GM19467 (cell line): ENCODE data around the gene FANCG.

Experiments used
- ATAC-seq: cut with Tn5 transposase; IDR thresholded peaks from one replicate; pipeline ENCODE4 v1.9.1; 2021; ENCODE audit warnings: mild to moderate bottlenecking, moderate library complexity; ENCODE audit not compliant: unreplicated experiment

Gene FANCG

DNA sequence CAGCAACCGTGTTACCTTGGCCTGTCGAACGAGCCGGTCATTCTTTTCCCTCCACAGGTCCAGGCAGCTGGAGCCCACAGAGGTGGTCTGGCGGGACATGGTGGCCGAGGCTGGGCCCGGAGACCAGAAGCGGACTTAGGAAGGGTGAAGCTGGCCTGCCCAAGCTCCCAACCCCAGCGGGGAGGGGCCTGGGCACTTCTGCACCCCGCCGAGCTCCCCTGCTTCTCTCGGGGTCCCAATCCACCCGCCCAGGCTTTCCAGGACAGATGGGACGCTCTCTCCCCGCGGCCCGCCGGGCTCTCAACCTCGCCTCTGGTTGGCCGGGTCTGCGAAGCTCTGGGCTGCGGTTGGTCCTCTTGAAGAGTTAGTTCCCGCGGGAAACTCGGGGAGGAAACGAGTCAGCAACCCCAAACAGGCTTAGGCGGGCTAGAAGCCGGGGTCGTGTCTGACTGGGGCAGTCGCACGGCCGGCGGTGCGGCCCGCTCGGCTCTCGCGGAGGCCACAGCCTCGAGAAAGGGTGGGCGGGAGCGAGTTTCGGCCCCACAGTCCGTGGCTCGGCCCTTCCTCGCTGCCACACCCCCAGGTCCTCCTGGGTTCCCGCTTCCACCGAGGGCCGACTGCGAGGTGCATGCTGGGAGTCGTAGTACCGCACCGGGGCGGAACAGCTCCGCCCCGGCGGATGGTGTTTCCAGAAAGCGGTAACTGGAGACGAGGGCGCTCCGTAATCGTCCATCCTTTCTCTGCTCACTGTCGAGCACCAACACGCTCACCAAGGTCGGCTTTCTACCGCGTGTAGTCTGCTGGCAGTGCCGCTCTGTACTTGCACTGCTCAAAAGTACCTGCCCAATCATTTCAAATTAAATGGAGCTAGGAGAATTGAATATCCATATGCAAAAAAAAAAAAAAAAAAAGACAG lies at the start of gene FANCG:
Gene FANCG, minus strand, starts transcription at position 517 of the 916 bp plus-strand sequence. Its CDS starts 418 bp downstream, at position 99.
- peak; percentile 77 for ATAC-seq

DNA sequence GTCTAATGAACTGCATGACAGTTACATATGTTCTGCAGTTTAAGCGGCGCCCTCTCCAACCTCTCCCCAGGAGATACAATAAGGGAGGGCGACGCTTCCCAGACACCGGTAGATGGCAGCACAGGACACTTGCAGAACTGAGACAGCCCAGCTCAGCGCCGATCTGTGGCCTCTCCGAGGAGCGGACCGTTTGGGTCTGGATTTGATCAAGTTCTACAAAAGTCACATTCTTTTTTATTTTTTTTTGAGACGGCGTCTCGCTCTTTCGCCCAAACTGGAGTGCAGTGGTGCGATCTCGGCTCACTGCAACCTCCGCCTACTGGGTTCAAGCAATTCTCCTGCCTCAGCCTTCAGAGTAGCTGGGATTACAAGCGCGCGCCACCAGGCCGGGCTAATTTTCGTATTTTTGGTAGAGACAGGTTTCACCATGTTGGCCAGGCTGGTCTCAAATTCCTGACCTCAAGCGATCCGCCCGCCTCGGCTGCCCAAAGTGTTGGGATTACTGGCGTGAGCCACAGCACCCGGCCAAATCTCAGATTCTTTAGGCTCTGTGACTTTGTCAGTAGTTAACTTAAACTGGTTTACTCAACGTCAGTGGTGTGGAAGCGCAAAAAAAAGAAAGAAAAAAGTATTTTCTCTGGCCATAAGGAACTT lies 37.3 kb upstream of the FANCG start:
- peak; percentile 50 for ATAC-seq

DNA sequence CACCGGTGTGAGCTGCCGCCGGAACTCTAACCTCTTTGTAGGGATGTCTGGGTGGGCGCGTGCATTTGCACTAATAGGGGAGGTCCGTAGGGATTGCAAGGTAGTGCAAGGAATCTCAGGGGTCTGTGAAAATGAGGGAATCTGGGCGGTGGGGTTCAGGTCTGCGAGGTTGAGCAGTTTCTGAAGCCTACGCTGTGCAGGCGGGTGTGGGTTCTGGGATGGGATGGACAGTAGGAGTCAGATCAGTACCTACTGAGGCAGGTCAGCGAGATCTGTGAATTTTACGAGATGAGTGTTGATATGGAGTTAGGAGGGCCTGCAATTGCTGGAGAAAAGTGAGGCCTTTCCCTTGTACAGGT lies 36.8 kb upstream of the FANCG start:
- ATAC-seq = no peak

DNA sequence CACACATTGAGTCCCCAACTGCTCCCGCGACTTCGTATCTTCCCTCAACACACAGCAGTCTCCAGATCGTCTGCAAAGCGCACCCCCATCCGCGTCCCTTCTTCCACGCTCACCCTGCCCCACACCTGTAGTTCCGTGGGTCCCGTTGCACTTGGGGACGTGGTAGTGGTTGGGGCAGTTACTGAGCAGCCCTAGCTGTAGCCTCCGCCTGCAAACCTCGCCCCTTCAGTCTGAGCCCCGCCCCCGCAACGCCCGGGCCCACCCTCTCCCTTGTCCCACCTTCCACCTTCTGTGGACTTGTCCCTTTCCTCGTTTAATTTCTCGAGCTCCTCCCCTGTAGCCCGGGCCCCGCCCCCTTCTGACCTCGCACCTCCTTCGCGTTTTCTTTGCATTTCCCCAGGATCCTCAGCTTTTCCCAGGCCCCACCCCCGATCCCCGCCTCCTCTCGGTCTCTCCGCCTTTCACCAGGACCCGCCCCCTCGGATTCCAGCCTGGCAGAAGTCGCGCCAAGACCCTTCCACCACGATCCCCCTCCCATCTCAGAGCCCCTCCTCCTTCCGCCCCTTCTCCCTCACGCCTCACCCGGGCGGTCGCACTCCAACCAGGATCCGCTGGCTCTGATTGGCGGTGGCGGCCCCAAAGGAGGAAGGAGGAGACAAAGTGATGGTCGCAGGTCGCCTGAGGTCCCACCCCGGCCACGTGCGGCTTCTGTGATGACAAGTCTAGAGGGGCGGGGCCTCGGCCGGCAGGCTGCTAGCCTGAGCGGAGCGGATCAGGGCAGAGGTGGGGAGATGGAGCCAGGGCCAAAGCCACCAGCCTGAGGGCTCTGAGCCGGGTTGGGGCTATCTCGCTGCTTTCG lies 36.2 kb upstream of the FANCG start, which contains the start of gene ATOSB:
Gene ATOSB, minus strand, starts transcription at position 183 of the 859 bp plus-strand sequence. CDS start 7,588 bp downstream, outside the sequence.
- ATAC-seq = peak; percentile 48

DNA sequence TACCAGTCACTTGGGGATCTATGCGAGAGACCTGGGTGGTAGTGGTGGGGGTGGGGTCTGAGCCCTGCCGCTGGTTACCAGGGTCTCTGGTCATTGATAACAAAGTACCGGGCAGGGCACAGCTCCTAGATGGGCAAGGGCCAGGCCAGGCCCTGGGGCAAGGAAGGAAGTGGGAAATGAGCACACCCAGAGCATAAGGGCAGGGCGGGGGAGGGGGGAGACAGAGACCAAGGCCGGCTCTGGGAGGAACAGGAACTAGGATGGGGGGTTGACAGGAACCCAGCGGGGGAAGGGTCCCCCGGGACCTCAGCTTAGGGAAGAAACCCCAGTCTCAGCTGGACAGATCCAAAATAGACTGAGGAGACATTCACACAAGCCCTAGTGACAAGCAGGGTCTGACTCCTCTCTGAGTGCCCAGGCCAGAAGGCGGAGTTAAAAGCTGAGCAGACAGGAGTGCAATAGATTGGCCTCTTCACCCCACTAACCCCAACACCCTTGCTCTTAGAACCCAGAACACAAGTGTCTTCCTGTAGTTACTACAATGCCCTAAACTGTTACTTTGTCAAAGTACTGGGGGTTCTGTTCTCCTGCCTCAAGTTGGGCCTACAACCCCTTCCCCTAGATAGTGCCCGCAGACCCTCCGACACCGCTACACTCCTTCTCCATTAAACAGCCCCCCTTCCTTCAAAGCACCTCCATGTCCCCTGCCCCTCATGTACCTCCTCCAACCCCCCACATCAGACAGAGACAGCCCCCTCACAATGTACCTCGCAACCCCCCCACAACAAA lies 35.3 kb upstream of the FANCG start:
- no peak for ATAC-seq

DNA sequence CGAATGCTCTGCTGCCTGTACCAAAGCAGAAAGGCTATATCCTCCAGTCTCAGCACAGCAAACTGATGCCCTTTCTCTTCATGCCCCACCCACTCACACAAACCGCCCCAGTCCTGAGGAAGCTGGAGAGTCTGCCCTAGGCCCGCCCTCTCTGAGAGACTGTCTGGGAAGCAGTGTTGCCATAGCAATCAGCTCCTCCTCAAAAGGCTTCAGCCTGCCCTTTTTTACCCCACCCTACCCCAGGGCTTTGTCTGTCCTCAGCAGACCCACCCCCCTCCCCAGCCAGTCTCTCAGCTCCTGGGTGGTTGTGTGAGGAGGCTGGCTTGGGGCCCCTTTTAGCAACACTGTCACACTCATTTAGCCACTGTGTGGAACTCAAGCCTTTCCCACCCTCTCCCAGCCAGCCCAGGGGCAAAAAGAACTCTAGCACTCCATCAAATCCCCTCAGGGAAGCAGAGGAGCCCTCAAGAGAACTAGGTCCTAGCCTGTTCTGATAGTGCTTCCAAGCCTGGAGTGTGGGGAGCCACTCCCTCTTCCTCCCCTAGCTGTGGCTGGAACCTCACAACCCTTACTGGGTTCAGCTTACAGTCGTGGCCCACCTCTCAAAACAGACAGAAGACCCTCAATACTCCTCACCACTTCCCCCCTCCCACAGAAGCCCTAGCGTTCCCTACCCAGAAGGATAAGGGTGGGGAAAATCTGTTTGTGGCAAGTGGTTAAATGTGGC lies 34.5 kb upstream of the FANCG start:
- ATAC-seq = no peak

DNA sequence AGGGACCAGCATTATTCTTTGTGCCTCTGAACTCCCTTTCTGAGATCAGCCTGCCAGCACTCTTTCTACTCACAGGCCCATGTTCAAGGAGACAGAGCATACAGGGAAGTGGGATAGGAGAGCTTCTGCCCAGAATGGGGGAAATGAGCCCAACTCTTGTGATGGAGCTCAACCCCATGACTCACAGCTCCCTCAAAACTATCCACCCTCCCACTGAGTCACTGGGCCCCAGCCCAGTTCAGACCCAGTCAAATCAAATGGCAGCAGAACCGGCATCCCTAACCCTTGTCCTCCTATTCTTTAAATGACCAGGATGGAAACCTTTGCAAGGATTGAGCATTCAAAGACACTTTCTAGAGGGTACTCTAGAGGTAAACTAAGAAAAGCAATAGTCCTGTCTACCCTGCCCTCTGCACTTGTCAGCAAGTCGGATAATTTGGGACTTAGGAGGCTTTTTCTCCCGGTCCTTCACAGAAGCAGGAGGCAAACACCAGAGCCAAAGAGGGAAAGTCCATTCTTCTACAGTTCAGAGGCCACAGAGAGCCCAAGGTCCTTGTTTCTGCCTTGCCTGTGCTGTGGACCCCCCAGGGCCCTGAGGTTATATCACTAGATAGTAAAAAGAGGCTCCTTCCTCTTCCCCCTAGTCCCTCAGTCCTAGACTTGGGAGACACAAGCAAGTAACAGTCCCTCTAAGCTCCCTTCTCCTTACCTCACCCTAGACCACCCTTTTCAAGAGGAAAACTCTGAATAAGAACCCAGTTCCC lies 32.7 kb upstream of the FANCG start:
- no peak for ATAC-seq

DNA sequence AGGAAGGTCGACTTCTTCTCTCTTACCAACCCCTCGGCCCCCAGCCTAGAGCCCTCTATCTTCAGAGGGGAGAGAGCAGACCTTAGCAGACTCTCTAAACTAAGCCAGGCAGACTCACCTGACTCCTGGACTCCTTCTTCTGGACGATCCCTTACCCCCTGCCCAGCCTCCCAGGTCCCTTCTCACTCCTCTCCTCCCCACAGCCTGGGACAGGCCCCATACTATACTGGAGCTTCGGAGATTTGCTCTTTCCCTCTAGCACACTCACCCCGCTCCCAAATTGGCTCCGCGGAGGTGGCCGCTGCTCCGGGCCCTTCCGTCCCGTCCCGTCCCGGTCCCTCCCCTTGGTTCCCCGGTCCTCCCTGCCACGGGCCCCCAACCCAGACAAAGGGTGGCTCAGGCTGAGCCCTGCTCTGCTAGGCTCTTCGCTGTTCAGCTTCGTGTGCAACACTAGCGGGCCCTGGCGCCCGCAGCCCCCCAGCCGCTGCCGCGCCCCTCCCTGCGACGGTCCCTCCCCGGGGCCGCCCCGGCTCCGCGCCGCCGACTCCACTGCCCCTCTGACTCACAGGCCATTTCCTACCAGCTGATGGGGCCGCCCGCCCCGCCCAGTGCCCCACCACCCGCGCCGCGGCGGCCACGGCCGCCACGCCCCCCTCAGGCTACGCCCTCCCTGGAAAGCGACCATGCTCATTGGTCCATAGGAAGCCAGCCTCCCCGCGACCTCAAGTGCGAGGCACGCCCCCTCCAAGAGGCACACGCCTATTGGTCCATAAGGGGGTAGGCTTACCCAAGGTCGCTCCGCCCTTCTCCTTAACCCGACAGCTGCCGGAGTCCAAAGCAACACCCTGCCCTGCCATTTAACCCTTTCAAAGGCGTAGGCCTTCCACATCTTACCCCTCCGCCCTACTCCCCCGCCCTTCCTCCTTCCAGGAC lies 31.5 kb upstream of the FANCG start:
- ATAC-seq = peak; percentile 53

DNA sequence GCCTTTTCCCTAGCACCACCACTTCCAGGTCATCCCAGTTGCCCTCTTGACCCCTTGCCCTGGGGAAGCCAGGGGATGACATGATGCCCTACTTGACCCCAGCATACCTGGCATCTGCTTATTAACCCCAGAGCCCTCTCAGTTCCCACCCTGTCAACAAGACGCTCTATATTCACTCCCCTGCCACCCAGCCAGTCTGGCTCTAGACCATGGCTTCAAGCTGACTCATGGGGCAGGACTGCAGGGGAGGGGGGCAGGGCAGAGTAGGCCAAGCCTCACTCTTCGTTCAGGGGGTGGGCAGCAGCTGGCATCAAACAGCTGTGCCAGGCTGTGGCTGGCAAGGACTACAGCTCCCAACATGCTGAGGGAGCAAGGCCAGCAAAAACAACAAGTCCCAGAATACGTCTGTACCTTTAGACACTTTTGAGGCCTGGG lies 30.6 kb upstream of the FANCG start:
- ATAC-seq = no peak

DNA sequence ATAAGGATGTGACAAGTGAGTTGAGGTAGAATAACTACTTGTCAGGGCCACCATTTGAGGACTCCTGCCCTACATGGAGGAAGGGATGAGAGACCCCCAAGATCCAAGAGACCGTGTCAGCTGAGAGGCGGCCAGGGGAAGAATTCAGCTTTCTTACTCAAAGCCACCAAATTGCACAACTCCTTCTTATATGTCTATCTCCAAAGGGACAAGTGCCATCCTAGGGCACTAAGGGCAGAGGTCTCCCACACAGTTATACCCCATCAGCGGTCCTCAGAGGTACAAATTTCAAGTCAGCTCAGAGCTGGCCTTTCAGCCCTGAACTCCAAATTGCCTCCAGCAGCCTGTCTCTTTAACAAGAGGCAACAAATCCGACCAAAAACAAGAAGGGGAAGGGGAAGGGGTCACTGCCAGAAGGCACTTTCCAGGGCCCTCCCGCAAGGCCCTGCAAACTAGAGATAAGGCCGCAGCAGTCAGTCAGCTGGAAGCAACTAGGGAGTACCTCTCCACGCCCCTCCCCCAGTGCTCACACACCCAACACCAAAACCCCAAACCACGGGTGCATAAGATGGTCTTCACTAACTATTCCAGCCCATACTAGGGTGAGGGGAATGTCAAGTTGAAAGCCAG lies 29.3 kb upstream of the FANCG start:
- ATAC-seq = no peak

DNA sequence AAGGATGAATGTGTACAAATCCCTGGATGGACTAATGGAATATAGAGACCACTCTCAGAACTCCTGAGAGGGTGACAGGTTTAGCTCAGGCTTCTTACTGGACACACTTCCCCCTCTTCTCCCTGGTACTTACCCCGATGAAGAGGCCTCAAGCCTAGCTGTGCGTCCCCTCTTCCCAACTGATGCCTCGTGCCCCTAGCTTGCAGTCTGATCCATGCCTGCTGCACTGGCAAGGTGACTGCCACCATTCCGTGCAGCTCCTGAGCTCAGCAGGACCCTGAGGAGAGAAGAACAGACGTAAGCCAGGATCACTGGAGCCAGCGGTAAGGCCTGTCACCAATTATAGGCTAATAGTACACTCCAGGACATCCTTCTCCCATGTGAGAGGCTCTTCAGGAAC lies 28.7 kb upstream of the FANCG start:
- ATAC-seq = no peak

DNA sequence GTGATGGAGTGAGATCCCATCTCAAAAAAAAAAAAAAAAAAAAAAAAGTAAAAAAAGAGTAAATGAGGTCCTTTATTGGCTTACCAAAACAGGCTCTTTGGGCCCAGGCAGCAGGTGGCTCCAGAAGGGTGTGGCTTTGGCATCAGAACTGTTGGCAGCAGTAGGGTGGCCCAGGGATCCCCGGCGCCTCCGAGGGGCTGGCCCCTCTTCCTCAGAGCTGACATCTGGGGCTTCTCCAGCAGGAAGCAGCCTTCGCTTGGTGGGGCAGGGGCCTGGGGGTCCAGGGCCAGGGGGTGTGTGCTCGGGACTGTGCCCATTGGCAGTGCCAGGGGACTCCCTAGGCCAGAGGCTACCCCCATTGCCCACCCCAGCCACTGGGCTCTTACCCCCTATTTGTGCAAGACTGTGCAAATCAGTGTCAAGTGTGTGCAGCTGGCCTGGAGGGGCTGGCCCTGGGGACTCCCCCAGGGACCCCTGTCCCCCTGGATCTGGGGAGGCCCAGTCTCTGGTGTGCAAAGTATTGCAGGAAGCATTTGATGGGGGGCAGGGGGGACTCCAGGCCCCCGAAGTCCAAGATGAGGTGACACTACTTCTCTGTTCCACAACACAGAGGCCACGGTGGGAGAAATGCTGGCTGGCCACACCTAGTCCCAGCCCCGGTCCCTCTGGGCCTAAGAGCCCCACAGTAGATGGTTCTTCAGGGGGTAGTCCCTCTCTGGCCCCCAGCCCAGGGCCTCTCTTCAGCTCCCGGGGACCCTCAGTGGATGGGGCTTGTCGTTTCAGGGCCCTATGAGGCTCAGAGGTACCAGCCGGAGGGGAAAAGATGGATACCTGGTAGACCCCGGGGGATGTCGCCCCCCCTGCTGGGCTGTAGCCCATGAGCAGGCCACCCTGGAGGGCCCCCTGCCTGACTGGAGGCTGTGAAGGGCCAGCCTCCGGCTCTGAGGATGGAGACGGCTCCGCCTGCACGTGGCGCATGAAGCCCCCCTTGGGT lies 27.9 kb upstream of the FANCG start:
- no peak for ATAC-seq

DNA sequence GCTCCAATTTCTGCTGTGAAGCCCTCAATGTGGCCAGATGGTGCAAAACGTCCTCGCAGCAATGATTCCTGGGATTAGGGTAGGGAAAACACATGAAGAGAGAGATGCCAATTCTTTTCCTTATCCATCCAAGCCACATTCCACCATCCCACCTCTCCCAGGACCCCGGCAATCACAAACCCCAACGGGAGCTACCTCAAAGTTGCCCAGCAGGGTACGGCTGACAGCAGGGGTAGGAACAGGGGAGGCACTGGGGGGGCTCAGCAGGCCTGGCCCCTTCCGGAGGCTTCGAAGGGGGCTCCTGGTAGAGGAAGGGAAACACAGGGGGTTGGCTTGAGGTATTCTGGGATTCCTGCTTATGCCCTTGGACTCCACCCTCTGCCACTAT lies 26.6 kb upstream of the FANCG start:
- no peak for ATAC-seq

DNA sequence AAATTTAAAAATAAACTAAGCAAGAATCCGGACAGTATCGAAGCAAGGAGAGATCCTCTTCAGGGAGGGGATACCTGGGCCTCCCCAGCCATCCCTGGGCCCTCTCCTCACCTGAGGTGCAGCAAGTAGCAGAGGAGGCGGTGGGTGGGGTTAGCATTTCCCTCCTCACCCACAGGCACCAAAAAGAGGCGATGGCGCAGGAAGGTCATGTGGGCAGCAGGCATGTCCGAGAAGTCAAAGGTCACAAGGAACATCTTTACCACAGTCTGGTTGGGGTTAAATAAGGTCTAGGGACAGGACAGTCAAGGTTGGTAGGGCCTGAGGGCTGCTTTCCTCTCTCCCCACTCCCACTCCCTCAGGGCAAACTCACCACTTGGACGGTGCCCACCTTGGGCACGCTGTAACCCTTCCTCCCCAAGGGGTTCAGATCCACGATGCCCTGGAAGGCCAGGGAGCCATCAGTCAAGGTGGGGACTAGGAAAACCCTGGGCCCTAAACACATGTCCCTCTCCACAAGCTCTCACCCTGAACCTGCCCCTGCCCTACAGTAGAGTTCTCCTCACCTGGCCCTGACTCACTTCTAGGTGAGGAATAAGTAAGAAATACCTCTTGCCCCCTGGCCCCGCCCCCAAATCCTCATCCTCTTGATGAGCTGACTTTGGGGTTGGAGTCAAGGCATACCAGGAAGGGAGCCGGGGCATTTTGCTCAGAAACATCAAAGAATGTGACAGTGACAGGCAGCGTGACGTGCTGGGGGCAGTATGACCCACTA lies 26.0 kb upstream of the FANCG start:
- ATAC-seq = no peak

DNA sequence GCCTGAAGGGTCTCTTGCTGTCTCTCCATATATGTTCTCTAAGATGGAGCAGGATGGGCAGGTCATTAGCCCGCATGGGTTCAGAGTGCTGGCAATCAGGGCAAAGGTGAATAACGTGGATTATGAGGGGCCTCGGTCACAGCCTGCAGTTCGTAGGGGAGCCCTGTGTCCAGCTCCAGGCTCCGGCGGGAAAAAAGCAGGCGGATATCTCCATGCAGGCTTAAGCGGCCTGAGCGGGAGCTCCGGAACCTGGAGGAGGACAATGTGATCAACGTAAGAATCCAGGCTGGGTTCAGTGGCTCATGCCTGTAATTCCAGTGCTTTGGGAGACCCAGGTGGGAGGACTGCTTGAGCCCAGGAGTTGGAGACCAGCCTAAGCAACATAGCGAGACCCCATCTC lies 25.4 kb upstream of the FANCG start:
- ATAC-seq = no peak

DNA sequence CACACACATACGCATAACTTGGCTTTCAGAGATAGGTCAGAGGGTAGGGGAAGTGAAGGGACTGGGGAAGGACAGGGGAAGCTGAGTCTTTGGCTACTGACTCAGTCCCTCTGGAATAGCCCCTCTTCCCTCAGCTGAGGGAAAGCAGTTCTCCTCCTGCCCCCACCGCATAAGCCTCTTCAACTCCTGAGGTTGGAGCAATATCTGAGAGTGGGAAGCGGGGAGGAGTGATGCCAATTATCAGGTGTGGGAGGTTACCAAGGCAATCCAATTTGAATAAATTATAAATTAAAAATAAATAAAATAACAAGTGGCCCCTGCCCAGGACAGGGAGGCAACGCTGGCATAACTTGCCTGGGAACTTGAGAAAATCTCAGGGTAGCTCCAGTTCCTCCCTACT lies 24.8 kb upstream of the FANCG start:
- no peak for ATAC-seq
